Endothelial cell of umbilical vein (primary cell): ENCODE measurements around the gene LCMT1. TPM values are rescaled to one million over a fixed set of nuclear protein-coding genes. Genes with fewer than 3 reads are reported as not detected.

Experiments
- BruUV-seq: library from RNA; stranded (reverse); fragments of 400-500 nt; replicated peaks from 2 replicates; lab custom pipeline; 2021; lab: Mats Ljungman, UMichigan
- CTCF ChIA-PET: fragments of 300-600, 350-600 bp; sonication (Branson Sonifier 250); formaldehyde crosslinking; loops from one replicate; lab custom pipeline; 2021; ENCODE audit warnings: antibody characterized with exemption, inconsistent platforms; lab: Charles Lee
- POLR2A ChIA-PET: fragments of 300-600, 350-600 bp; sonication (Branson Sonifier 250); formaldehyde crosslinking; loops from one replicate; lab custom pipeline; 2021; ENCODE audit warnings: antibody characterized with exemption, inconsistent platforms; lab: Charles Lee
- DNase-seq: peaks from one replicate; pipeline ENCODE4 v3.0.0-alpha.2; 2011; ENCODE audit warnings: low read depth, low spot score
- FAIRE-seq: peaks from 2 replicates; lab custom pipeline; 2011; peaks lifted over from hg19 to GRCh38; lab: Jason Lieb, UNC
- H2AFZ ChIP-seq: 2 replicates; pipeline ENCODE4 v1.6.0; 2012; ENCODE audit warnings: low read depth, low read length, control low read depth, inconsistent platforms
- H3K27ac ChIP-seq: 2 replicates; pipeline ENCODE4 v1.5.1; 2011; ENCODE audit warnings: low read depth, mild to moderate bottlenecking, control low read depth, low read length, moderate library complexity; ENCODE audit not compliant: insufficient read depth
- H3K27me3 ChIP-seq, 2 experiments: 2 replicates each; pipeline versions ENCODE4 v1.6.0 to v1.6.1; 2011; ENCODE audit warnings: low read length in 2 of 2, mixed read lengths in 1 of 2; ENCODE audit not compliant: control insufficient read depth in 2 of 2, insufficient read depth in 2 of 2
- H3K36me3 ChIP-seq, 2 experiments: 2 replicates in 1 of 2; 3 replicates in 1 of 2; pipeline ENCODE4 v1.5.1; 2011; ENCODE audit warnings: low read length in 2 of 2, mild to moderate bottlenecking in 1 of 2, moderate library complexity in 1 of 2; ENCODE audit not compliant: control insufficient read depth in 2 of 2, insufficient read depth in 2 of 2; ENCODE audit errors: extremely low read depth in 1 of 2
- H3K4me1 ChIP-seq: 3 replicates; pipeline ENCODE4 v1.5.1; 2011; ENCODE audit warnings: mild to moderate bottlenecking, low read length; ENCODE audit not compliant: control insufficient read depth, insufficient read depth; ENCODE audit errors: extremely low read depth
- H3K4me2 ChIP-seq: 2 replicates; pipeline ENCODE4 v1.6.1; 2011; ENCODE audit warnings: low read length, control low read depth, mixed read lengths; ENCODE audit not compliant: insufficient read depth
- H3K4me3 ChIP-seq, 3 experiments: fragments of 200-600 bp in 1 of 3; sonication (generic), shearing (Covaris generic) in 1 of 3; replicated peaks in 1 of 3; 2 replicates each; pipeline ENCODE4 v1.5.1; 2011 to 2016; ENCODE audit warnings: control low read depth in 3 of 3, low read length in 3 of 3, mild to moderate bottlenecking in 2 of 3, inconsistent platforms in 1 of 3, low read depth in 1 of 3, moderate library complexity in 1 of 3; ENCODE audit not compliant: insufficient read depth in 1 of 3
- H3K79me2 ChIP-seq: 2 replicates; pipeline ENCODE4 v1.6.0; 2012; ENCODE audit warnings: low read length, inconsistent platforms; ENCODE audit not compliant: control insufficient read depth, insufficient read depth
- H3K9ac ChIP-seq: replicated peaks from 2 replicates; pipeline ENCODE3; 2011; ENCODE audit warnings: low read length, control low read depth; ENCODE audit not compliant: insufficient read depth; ENCODE audit errors: extremely low read depth
- H3K9me1 ChIP-seq: replicated peaks from 3 replicates; pipeline ENCODE4 v1.6.0; 2011; ENCODE audit warnings: mild to moderate bottlenecking, low read length; ENCODE audit not compliant: control insufficient read depth, insufficient read depth; ENCODE audit errors: extremely low read depth
- H3K9me3 ChIP-seq: replicated peaks from 2 replicates; pipeline ENCODE4 v1.5.1; 2012; ENCODE audit warnings: low read length, inconsistent platforms; ENCODE audit not compliant: control insufficient read depth, insufficient read depth
- H4K20me1 ChIP-seq: replicated peaks from 2 replicates; pipeline ENCODE3; 2011; ENCODE audit warnings: mild to moderate bottlenecking, low read length; ENCODE audit not compliant: control insufficient read depth, insufficient read depth; ENCODE audit errors: extremely low read depth
- EZH2 ChIP-seq: IDR thresholded peaks from 2 replicates; pipeline ENCODE4 v1.6.1; 2012; ENCODE audit warnings: borderline replicate concordance, low read depth, mild to moderate bottlenecking, moderate library complexity, low read length, inconsistent platforms; ENCODE audit not compliant: severe bottlenecking
- FOS ChIP-seq: IDR thresholded peaks from 2 replicates; pipeline ENCODE4 v1.6.1; 2011; ENCODE audit warnings: mild to moderate bottlenecking, low read length, moderate library complexity, borderline replicate concordance; ENCODE audit not compliant: insufficient read depth
- GATA2 ChIP-seq: IDR thresholded peaks from 2 replicates; pipeline ENCODE4 v1.7.0; 2011; ENCODE audit warnings: low read depth, mild to moderate bottlenecking, moderate library complexity, mixed read lengths, low read length; ENCODE audit not compliant: insufficient read length, insufficient read depth
- JUN ChIP-seq: IDR thresholded peaks from 2 replicates; pipeline ENCODE4 v1.6.1; 2011; ENCODE audit warnings: borderline replicate concordance, low read depth; ENCODE audit not compliant: insufficient read length, insufficient read depth
- MAX ChIP-seq: IDR thresholded peaks from 2 replicates; pipeline ENCODE4 v1.6.1; 2011; ENCODE audit not compliant: insufficient read depth, insufficient read length
- MYC ChIP-seq: IDR thresholded peaks from one replicate; pipeline ENCODE4 v1.6.1; 2011; ENCODE audit warnings: mild to moderate bottlenecking, low read depth, low read length
- POLR2A ChIP-seq: IDR thresholded peaks from 2 replicates; pipeline ENCODE4 v1.6.1; 2012; ENCODE audit warnings: low read depth, mild to moderate bottlenecking, control low read depth, low read length
- POLR2AphosphoS5 ChIP-seq: IDR thresholded peaks from 2 replicates; pipeline ENCODE4 v1.6.1; 2012; ENCODE audit warnings: low read depth, mild to moderate bottlenecking, control low read depth, low read length, moderate library complexity; ENCODE audit not compliant: insufficient read depth
- dilution Hi-C: fragments of 300-500 bp; cut with MboI; formaldehyde crosslinking; loops from one replicate; pipeline ENCODE4 v1.15.0; 2019; ENCODE audit warnings: low sequenced_read_pairs; ENCODE audit not compliant: extremely low pct_ligation_motif_present
- intact Hi-C: fragments of 100-400 bp; cut with micrococcal nuclease; formaldehyde crosslinking; loops from one replicate; pipeline ENCODE4 v1.10.0; 2022
- polyA plus RNA-seq, 4 experiments: library from polyadenylated mRNA; depleted of rRNA in 3 of 4; stranded (reverse) in 3 of 4; unstranded in 1 of 4; fragments of >200 nt; gene quantifications; 2 replicates each; pipeline versions ENCODE4 v1.2.1 to v1.2.3, GENCODE V29; 2011 to 2012; ENCODE audit warnings: missing spikeins in 1 of 4
- total RNA-seq: library from RNA; stranded (reverse); gene quantifications from 2 replicates; pipeline ENCODE4 v1.2.3, GENCODE V29; 2021
- TF ChIP-seq, protein P1 (sequence below), 2 donors: IDR thresholded peaks; 1 replicate in 1 of 2; 2 replicates in 1 of 2; pipeline ENCODE4 v1.5.1; 2011; ENCODE audit warnings: low read length in 2 of 2, mild to moderate bottlenecking in 2 of 2, moderate library complexity in 2 of 2, control low read depth in 1 of 2, inconsistent platforms in 1 of 2, low read depth in 1 of 2; ENCODE audit not compliant: insufficient read depth in 1 of 2; ENCODE audit errors: extremely low read depth in 1 of 2

The LCMT1 gene
- total and polyA plus RNA-seq, 2 donors (not counting 3 experiments of a cell fraction or from before 2014, with no cell fraction given), result 23.5 to 36.2 TPM

DNA sequence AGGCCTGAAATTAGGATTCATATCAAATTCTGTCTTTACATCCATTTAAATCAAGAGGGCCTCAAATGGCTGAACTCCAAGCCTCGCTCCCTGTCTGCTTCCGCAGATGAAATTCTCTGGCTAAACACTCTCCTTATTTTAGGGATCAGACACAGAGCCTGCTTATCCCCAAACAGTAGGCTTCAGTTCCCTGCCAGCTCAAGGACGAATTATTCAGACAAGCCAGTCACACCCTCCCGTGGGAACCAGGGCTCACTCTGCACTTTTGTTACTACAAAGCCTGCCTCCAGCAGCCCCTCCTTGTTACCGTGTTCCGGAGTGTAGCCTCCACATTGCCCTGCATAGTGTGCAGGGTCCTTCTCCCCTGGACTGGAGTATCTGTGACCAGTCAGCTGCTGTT, 46.6 kb upstream of the LCMT1 start:
- no peak overlapping the region for H3K4me2 ChIP-seq
- ChIA-PET POLR2A (no interaction called here), CTCF (interaction anchor here (1.2 kb wide), 1 partner anchor 161 kb away, joined by 4 read pairs; no protein-coding TSS in a partner anchor)
- FAIRE-seq (no peak), DNase-seq (no peak)
- H3K27ac ChIP-seq, result no peak overlapping the region
- H4K20me1 ChIP-seq, result no peaks in the 10 kb centered on the region
- intact Hi-C loops, result no loop called here
- H2AFZ ChIP-seq, result no peak overlapping the region
- no TSS peak for BruUV-seq
- TF ChIP-seq FOS, result no peak
- TF ChIP-seq, protein P1, sequence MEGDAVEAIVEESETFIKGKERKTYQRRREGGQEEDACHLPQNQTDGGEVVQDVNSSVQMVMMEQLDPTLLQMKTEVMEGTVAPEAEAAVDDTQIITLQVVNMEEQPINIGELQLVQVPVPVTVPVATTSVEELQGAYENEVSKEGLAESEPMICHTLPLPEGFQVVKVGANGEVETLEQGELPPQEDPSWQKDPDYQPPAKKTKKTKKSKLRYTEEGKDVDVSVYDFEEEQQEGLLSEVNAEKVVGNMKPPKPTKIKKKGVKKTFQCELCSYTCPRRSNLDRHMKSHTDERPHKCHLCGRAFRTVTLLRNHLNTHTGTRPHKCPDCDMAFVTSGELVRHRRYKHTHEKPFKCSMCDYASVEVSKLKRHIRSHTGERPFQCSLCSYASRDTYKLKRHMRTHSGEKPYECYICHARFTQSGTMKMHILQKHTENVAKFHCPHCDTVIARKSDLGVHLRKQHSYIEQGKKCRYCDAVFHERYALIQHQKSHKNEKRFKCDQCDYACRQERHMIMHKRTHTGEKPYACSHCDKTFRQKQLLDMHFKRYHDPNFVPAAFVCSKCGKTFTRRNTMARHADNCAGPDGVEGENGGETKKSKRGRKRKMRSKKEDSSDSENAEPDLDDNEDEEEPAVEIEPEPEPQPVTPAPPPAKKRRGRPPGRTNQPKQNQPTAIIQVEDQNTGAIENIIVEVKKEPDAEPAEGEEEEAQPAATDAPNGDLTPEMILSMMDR (IDR thresholded peaks at IDR 0.05; ENCODE audit: extremely low read depth in 1 of 2, insufficient read depth in 1 of 2, low read depth in 1 of 2, low read length in 2 of 2), result no peak
- TF ChIP-seq MAX, result no peak
- no peak for TF ChIP-seq GATA2
- no peak for TF ChIP-seq JUN
- TF ChIP-seq POLR2A, result no peak
- TF ChIP-seq MYC, result no peak
- no peak for TF ChIP-seq POLR2AphosphoS5
- no peak for TF ChIP-seq EZH2
- no peak overlapping the region for H3K4me3 ChIP-seq
- H3K9ac ChIP-seq, result no peak overlapping the region
- no peaks in the 10 kb centered on the region for H3K9me1 ChIP-seq
- no peaks in the 10 kb centered on the region for H3K79me2 ChIP-seq
- dilution Hi-C loops, result no loop called here
- no peaks in the 10 kb centered on the region for H3K9me3 ChIP-seq
- no peaks in the 10 kb centered on the region for H3K27me3 ChIP-seq
- H3K4me1 ChIP-seq, result peaks cover 6% of the 10 kb centered on the region
- H3K36me3 ChIP-seq, result no peaks in the 10 kb centered on the region
